ENCODE results near the gene ABCA13. TPM values are rescaled to one million over a fixed set of nuclear protein-coding genes. Genes with fewer than 3 reads are reported as not detected.
A peak's percentile ranks its signal among the peaks of the same experiment; 100 is the strongest.

The ABCA13 gene
- total RNA-seq, 1 donor = 0.54 TPM

GRCh38 chr7:48250441-48250951, 79.2 kb downstream of the ABCA13 start:
- no peak overlapping the region for H3K4me3 ChIP-seq (ENCODE audit: low read depth, low read length)
- DNase-seq (ENCODE audit: low read depth) = peak; percentile 90
- no peak for TF ChIP-seq CTCF (IDR thresholded peaks at IDR 0.05; ENCODE audit: insufficient read depth, low read length)

- no peak for TF ChIP-seq CTCF (IDR thresholded peaks at IDR 0.05; ENCODE audit: insufficient read depth, low read length)
- H3K4me3 ChIP-seq (ENCODE audit: low read depth, low read length) = no peak overlapping the region
- DNase-seq (ENCODE audit: low read depth) = peak; percentile 25
These were observed 80.5 kb downstream of the ABCA13 start for GRCh38 chr7:48251766-48252165.

GRCh38 chr7:48252995-48253394, 81.7 kb downstream of the ABCA13 start:
- no peak for DNase-seq (ENCODE audit: low read depth)
- H3K4me3 ChIP-seq (ENCODE audit: low read depth, low read length) = no peak overlapping the region
- TF ChIP-seq CTCF (IDR thresholded peaks at IDR 0.05; ENCODE audit: insufficient read depth, low read length) = no peak

GRCh38 chr7:48255046-48255445, 83.8 kb downstream of the ABCA13 start:
- peak; percentile 63 for DNase-seq (ENCODE audit: low read depth)
- no peak overlapping the region for H3K4me3 ChIP-seq (ENCODE audit: low read depth, low read length)
- TF ChIP-seq CTCF (IDR thresholded peaks at IDR 0.05; ENCODE audit: insufficient read depth, low read length) = no peak

GRCh38 chr7:48259463-48260280, 88.4 kb downstream of the ABCA13 start:
- DNase-seq (ENCODE audit: low read depth) = no peak
- TF ChIP-seq CTCF (IDR thresholded peaks at IDR 0.05; ENCODE audit: insufficient read depth, low read length) = no peak
- H3K4me3 ChIP-seq (ENCODE audit: low read depth, low read length) = no peak overlapping the region

- TF ChIP-seq CTCF (IDR thresholded peaks at IDR 0.05; ENCODE audit: insufficient read depth, low read length) = no peak
- H3K4me3 ChIP-seq (ENCODE audit: low read depth, low read length) = no peak overlapping the region
- DNase-seq (ENCODE audit: low read depth) = no peak
These were observed 90.4 kb downstream of the ABCA13 start for GRCh38 chr7:48261696-48262095.
